Naive thymus-derived CD8-positive, alpha-beta T cell (primary cell): ENCODE measurements around the gene ABCA7. TPM values are rescaled to one million over a fixed set of nuclear protein-coding genes. Genes with fewer than 3 reads are reported as not detected.
"Not testable (repeated sequence)": the region's sequence is repeated elsewhere in the genome, so short reads cannot be mapped to it uniquely, and the experiment has no call there.

Source experiments
- ATAC-seq, 2 donors: fragments of 150-1000 bp; cut with Tn5 transposase in 1 of 2; sonication (Bioruptor Pico), chemical (Tn5 transposase) in 1 of 2; 1 replicate in 1 of 2; 2 replicates in 1 of 2; pipeline ENCODE4 v1.10.0; 2021; ENCODE audit warnings: mild to moderate bottlenecking in 2 of 2, moderate library complexity in 2 of 2
- POLR2A ChIA-PET: fragments of 350-600 bp; sonication (Branson Sonifier 250); formaldehyde crosslinking; loops from one replicate; lab custom pipeline; 2021; ENCODE audit warnings: antibody characterized with exemption; lab: Charles Lee
- DNase-seq, 10 donors: peaks; one replicate each; pipeline versions ENCODE4 v3.0.0 to v3.0.0-alpha.2; 2020 to 2022
- H3K27ac Mint-ChIP-seq, 10 donors: one replicate each; pipeline ENCODE4 v1.8.0; 2020 to 2022; ENCODE audit warnings: mild to moderate bottlenecking in 10 of 10, mixed read lengths in 10 of 10, moderate library complexity in 4 of 10, inconsistent platforms in 1 of 10
- H3K27me3 Mint-ChIP-seq, 5 donors: one replicate each; pipeline ENCODE4 v1.8.0; 2021 to 2022; ENCODE audit warnings: mixed read lengths in 5 of 5
- H3K36me3 Mint-ChIP-seq, 3 donors: one replicate each; pipeline ENCODE4 v1.8.0; 2020 to 2022; ENCODE audit warnings: mixed read lengths in 3 of 3, mild to moderate bottlenecking in 2 of 3, inconsistent platforms in 1 of 3
- H3K4me1 Mint-ChIP-seq, 4 donors: one replicate each; pipeline ENCODE4 v1.8.0; 2021 to 2022; ENCODE audit warnings: mixed read lengths in 4 of 4
- H3K4me3 Mint-ChIP-seq, 10 donors: one replicate each; pipeline ENCODE4 v1.8.0; 2020 to 2022; ENCODE audit warnings: mild to moderate bottlenecking in 10 of 10, mixed read lengths in 10 of 10, moderate library complexity in 6 of 10, inconsistent platforms in 1 of 10
- H3K9me3 Mint-ChIP-seq, 9 donors: one replicate each; pipeline ENCODE4 v1.8.0; 2020 to 2022; ENCODE audit warnings: mixed read lengths in 9 of 9, mild to moderate bottlenecking in 3 of 9, inconsistent platforms in 1 of 9, moderate library complexity in 1 of 9
- polyA plus RNA-seq, 3 donors: library from polyadenylated mRNA; unstranded; fragments of 300-500 nt; fragmentation: Illumina TruSeq; gene quantifications; one replicate each; pipeline ENCODE4 v1.2.3, GENCODE V29; 2021
- total RNA-seq, 8 experiments: library from RNA in 2 of 8; stranded (reverse) in 2 of 8; gene quantifications; one replicate each; pipeline ENCODE4 v1.2.3 and lab custom pipeline; 2021 to 2026

Gene ABCA7
- total and polyA plus RNA-seq, 5 experiments from 2014 or later = 4.2 to 232 (median 14.4) TPM

GRCh38 chr19:1019616-1019961 is 20.3 kb upstream of the ABCA7 start:
- peaks cover 0 to 6% (median 0%) of the 10 kb centered on the region in 3 donors for H3K36me3 Mint-ChIP-seq
- H3K9me3 Mint-ChIP-seq = no peaks in the 10 kb centered on the region
- peaks cover 18 to 56% (median 49%) of the 10 kb centered on the region in 4 donors for H3K4me1 Mint-ChIP-seq
- POLR2A ChIA-PET = interaction anchor here (0.6 to 22.1 kb wide), 16 partner anchors 9 to 222 kb away, joined by 3 to 1566 read pairs (median 6); partner anchors contain the start of genes ABCA7, ARHGAP45, ATP5F1D and GPX4
- peak overlapping the region; percentile 86 to 94 (median 90) for H3K4me3 Mint-ChIP-seq
- H3K27ac Mint-ChIP-seq = peak overlapping the region in 9 of 10 donors; percentile 91 to 100 (median 96)
- ATAC-seq (no peak), DNase-seq (no peak)
- H3K27me3 Mint-ChIP-seq = peaks cover 0 to 6% (median 0%) of the 10 kb centered on the region in 5 donors

GRCh38 chr19:1019980-1020867 is 19.7 kb upstream of the ABCA7 start:
- peak overlapping the region; percentile 86 to 94 (median 90) for H3K4me3 Mint-ChIP-seq
- POLR2A ChIA-PET = interaction anchor here (0.6 to 22.1 kb wide), 22 partner anchors 8 to 222 kb away, joined by 3 to 1566 read pairs (median 4); partner anchors contain the start of genes ABCA7, ARHGAP45, ATP5F1D and GPX4
- DNase-seq (peak in 1 of 10 donors; percentile 39), ATAC-seq (no peak)
- peak overlapping the region; percentile 85 to 100 (median 96) for H3K27ac Mint-ChIP-seq
- peaks cover 0 to 6% (median 0%) of the 10 kb centered on the region in 3 donors for H3K36me3 Mint-ChIP-seq
- no peaks in the 10 kb centered on the region for H3K9me3 Mint-ChIP-seq
- H3K27me3 Mint-ChIP-seq = peaks cover 0 to 6% (median 0%) of the 10 kb centered on the region in 5 donors
- H3K4me1 Mint-ChIP-seq = peaks cover 18 to 57% (median 49%) of the 10 kb centered on the region in 4 donors

- H3K4me3 Mint-ChIP-seq = peak within 1 kb of the TSS; percentile 86 to 94 (median 91)
- DNase-seq = peak in 9 of 10 donors; percentile 94 to 99 (median 97)
- no peaks in the 10 kb centered on the region for H3K9me3 Mint-ChIP-seq
- H3K4me1 Mint-ChIP-seq = peaks cover 18 to 53% (median 47%) of the 10 kb centered on the region in 4 donors
- POLR2A ChIA-PET = interaction anchor here (0.6 to 22.1 kb wide), 18 partner anchors 8 to 254 kb away, joined by 3 to 1566 read pairs (median 4); partner anchors contain the start of genes ABCA7, ARHGAP45, CIRBP and FAM174C
- peaks cover 0 to 6% (median 0%) of the 10 kb centered on the region in 3 donors for H3K36me3 Mint-ChIP-seq
- peaks cover 0 to 6% (median 0%) of the 10 kb centered on the region in 5 donors for H3K27me3 Mint-ChIP-seq
- peak; percentile 84 to 86 for ATAC-seq
- peak within 1 kb of the TSS; percentile 96 to 100 (median 99) for H3K27ac Mint-ChIP-seq
Measured at GRCh38 chr19:1020868-1021425, 19.0 kb upstream of the ABCA7 start, which contains the start of gene TMEM259. Gene TMEM259 (minus strand): TSS chr19:1021123. CDS start chr19:1020996, 127 bp downstream.

GRCh38 chr19:1023883-1024188 is 16.1 kb upstream of the ABCA7 start:
- POLR2A ChIA-PET = interaction anchor here (0.9 to 22.1 kb wide), 4 partner anchors 9 to 79 kb away, joined by 4 to 1566 read pairs (median 212); partner anchors contain the start of genes ABCA7 and ARHGAP45
- not testable (repeated sequence) for H3K36me3 Mint-ChIP-seq, ATAC-seq, H3K4me3 Mint-ChIP-seq, H3K9me3 Mint-ChIP-seq, H3K27me3 Mint-ChIP-seq, DNase-seq
- Mint-ChIP-seq H3K27ac (peak overlapping the region in 3 of 10 donors; percentile 28 to 60 (median 33)), H3K4me1 (peaks cover 12 to 36% (median 25%) of the 10 kb centered on the region in 4 donors)

- H3K4me1 Mint-ChIP-seq = peaks cover 13 to 30% (median 22%) of the 10 kb centered on the region in 4 donors
- H3K36me3 Mint-ChIP-seq, H3K27me3 Mint-ChIP-seq, ATAC-seq, DNase-seq, H3K9me3 Mint-ChIP-seq: not testable (repeated sequence)
- H3K4me3 Mint-ChIP-seq = peak overlapping the region in 4 of 10 donors; percentile 29 to 44 (median 36)
- peak overlapping the region in 3 of 10 donors; percentile 43 to 79 (median 67) for H3K27ac Mint-ChIP-seq
- POLR2A ChIA-PET = interaction anchor here (0.9 to 22.1 kb wide), 4 partner anchors 16 to 244 kb away, joined by 3 to 1566 read pairs (median 218); partner anchors contain the start of genes ABCA7, ARHGAP45 and CIRBP
Measured at GRCh38 chr19:1025080-1025479, 14.8 kb upstream of the ABCA7 start.

GRCh38 chr19:1025960-1026782 is 13.7 kb upstream of the ABCA7 start, which contains the start of gene CNN2:
Gene CNN2 (plus strand): TSS chr19:1026608. CDS start chr19:1026662, 54 bp downstream.
- Mint-ChIP-seq H3K36me3 (peaks cover 0 to 11% (median 0%) of the 10 kb centered on the region in 3 donors), H3K27ac (peak within 1 kb of the TSS; percentile 89 to 98 (median 96)), H3K4me3 (peak within 1 kb of the TSS; percentile 94 to 99 (median 98)), H3K4me1 (peaks cover 15 to 37% (median 29%) of the 10 kb centered on the region in 4 donors), H3K9me3 (no peaks in the 10 kb centered on the region), H3K27me3 (peaks cover 0 to 5% (median 0%) of the 10 kb centered on the region in 5 donors)
- peak; percentile 13 to 34 for ATAC-seq
- DNase-seq = peak in 8 of 10 donors; percentile 46 to 71 (median 56)
- POLR2A ChIA-PET = interaction anchor here (0.6 to 22.1 kb wide), 18 partner anchors 9 to 249 kb away, joined by 3 to 1566 read pairs (median 6); partner anchors contain the start of genes ABCA7, ARHGAP45, CIRBP and FAM174C

GRCh38 chr19:1026783-1027649 is 12.9 kb upstream of the ABCA7 start:
- peak overlapping the region; percentile 89 to 98 (median 96) for H3K27ac Mint-ChIP-seq
- H3K4me1 Mint-ChIP-seq = peaks cover 11 to 29% (median 23%) of the 10 kb centered on the region in 4 donors
- H3K9me3 Mint-ChIP-seq = no peaks in the 10 kb centered on the region
- H3K27me3 Mint-ChIP-seq = no peaks in the 10 kb centered on the region
- POLR2A ChIA-PET = interaction anchor here (0.6 to 22.1 kb wide), 21 partner anchors 6 to 248 kb away, joined by 3 to 1566 read pairs (median 7); partner anchors contain the start of genes ABCA7, ARHGAP45, CIRBP and FAM174C
- peaks cover 0 to 16% (median 0%) of the 10 kb centered on the region in 3 donors for H3K36me3 Mint-ChIP-seq
- ATAC-seq (peak in 1 of 2 donors; percentile 5), DNase-seq (peak in 4 of 10 donors; percentile 42 to 59 (median 52))
- peak overlapping the region; percentile 94 to 99 (median 98) for H3K4me3 Mint-ChIP-seq

GRCh38 chr19:1027650-1028061 is 12.3 kb upstream of the ABCA7 start:
- peak overlapping the region; percentile 89 to 98 (median 96) for H3K27ac Mint-ChIP-seq
- peak overlapping the region; percentile 94 to 99 (median 98) for H3K4me3 Mint-ChIP-seq
- no peaks in the 10 kb centered on the region for H3K9me3 Mint-ChIP-seq
- H3K27me3 Mint-ChIP-seq = no peaks in the 10 kb centered on the region
- ATAC-seq (peak in 1 of 2 donors; percentile 23), DNase-seq (no peak)
- peaks cover 12 to 36% (median 27%) of the 10 kb centered on the region in 4 donors for H3K4me1 Mint-ChIP-seq
- peaks cover 0 to 23% (median 3%) of the 10 kb centered on the region in 3 donors for H3K36me3 Mint-ChIP-seq
- POLR2A ChIA-PET = interaction anchor here (0.6 to 22.1 kb wide), 17 partner anchors 7 to 242 kb away, joined by 3 to 1566 read pairs (median 7); partner anchors contain the start of genes ABCA7, ARHGAP45, CIRBP and POLR2E

- Mint-ChIP-seq H3K9me3 (no peaks in the 10 kb centered on the region), H3K36me3 (peaks cover 0 to 29% (median 3%) of the 10 kb centered on the region in 3 donors), H3K27ac (peak overlapping the region; percentile 89 to 97 (median 94)), H3K4me3 (peak overlapping the region; percentile 87 to 99 (median 94)), H3K27me3 (no peaks in the 10 kb centered on the region), H3K4me1 (peaks cover 13 to 40% (median 33%) of the 10 kb centered on the region in 4 donors)
- POLR2A ChIA-PET = interaction anchor here (0.5 to 22.1 kb wide), 16 partner anchors 8 to 241 kb away, joined by 3 to 1566 read pairs (median 9); partner anchors contain the start of genes ABCA7, ARHGAP45, CIRBP and POLR2E
- peak; percentile 24 to 28 for ATAC-seq
- DNase-seq = peak; percentile 36 to 82 (median 62)
Measured at GRCh38 chr19:1028062-1028926, 11.6 kb upstream of the ABCA7 start.
